Progenitor cell of endocrine pancreas (in vitro differentiated cells): Measurements from ENCODE around the gene IGF2BP1. TPM values are rescaled to one million over a fixed set of nuclear protein-coding genes. Genes with fewer than 3 reads are reported as not detected.
A peak's percentile ranks its signal among the peaks of the same experiment; 100 is the strongest.

Experiments used
- DNase-seq: peaks from one replicate; pipeline ENCODE4 v3.0.0; 2021; ENCODE audit warnings: low spot score; ENCODE audit not compliant: unreplicated experiment
- H3K27ac Mint-ChIP-seq: 2 replicates; pipeline ENCODE4 v1.8.0; 2021; ENCODE audit warnings: mild to moderate bottlenecking, moderate library complexity, mixed read lengths
- H3K27me3 Mint-ChIP-seq: 2 replicates; pipeline ENCODE4 v1.8.0; 2021; ENCODE audit warnings: mixed read lengths
- H3K36me3 Mint-ChIP-seq: 2 replicates; pipeline ENCODE4 v1.8.0; 2022; ENCODE audit warnings: mixed read lengths; ENCODE audit not compliant: insufficient read depth
- H3K4me1 Mint-ChIP-seq: 2 replicates; pipeline ENCODE4 v1.8.0; 2021; ENCODE audit warnings: low read depth, mixed read lengths
- H3K4me3 Mint-ChIP-seq: 2 replicates; pipeline ENCODE4 v1.8.0; 2021; ENCODE audit warnings: low read depth, mild to moderate bottlenecking, moderate library complexity, mixed read lengths
- H3K9me3 Mint-ChIP-seq: 2 replicates; pipeline ENCODE4 v1.8.0; 2021; ENCODE audit warnings: low read depth, mixed read lengths
- CTCF ChIP-seq: fragments of 200-600 bp; sonication (generic); IDR thresholded peaks from one replicate; pipeline ENCODE4 v1.5.0; 2021; ENCODE audit warnings: antibody characterized with exemption, mild to moderate bottlenecking; ENCODE audit not compliant: unreplicated experiment
- long read RNA-seq: library from polyadenylated mRNA; unstranded; transcript quantifications from one replicate; pipeline ENCODE4 v2.0.0, GENCODE V29; 2020
- total RNA-seq: library from RNA; stranded (reverse); gene quantifications from 2 replicates; pipeline ENCODE4 v1.2.1, GENCODE V29; 2021

Gene IGF2BP1
- total RNA-seq = 298 and 326 TPM in 2 replicates
- long read RNA-seq, full-length matches to known transcripts = 121 of 269 reads
- long read RNA-seq, partial matches to known transcripts = 38 of 269 reads
- long read RNA-seq, other reads (novel, unspliced or antisense) = 110 of 269 reads

DNA sequence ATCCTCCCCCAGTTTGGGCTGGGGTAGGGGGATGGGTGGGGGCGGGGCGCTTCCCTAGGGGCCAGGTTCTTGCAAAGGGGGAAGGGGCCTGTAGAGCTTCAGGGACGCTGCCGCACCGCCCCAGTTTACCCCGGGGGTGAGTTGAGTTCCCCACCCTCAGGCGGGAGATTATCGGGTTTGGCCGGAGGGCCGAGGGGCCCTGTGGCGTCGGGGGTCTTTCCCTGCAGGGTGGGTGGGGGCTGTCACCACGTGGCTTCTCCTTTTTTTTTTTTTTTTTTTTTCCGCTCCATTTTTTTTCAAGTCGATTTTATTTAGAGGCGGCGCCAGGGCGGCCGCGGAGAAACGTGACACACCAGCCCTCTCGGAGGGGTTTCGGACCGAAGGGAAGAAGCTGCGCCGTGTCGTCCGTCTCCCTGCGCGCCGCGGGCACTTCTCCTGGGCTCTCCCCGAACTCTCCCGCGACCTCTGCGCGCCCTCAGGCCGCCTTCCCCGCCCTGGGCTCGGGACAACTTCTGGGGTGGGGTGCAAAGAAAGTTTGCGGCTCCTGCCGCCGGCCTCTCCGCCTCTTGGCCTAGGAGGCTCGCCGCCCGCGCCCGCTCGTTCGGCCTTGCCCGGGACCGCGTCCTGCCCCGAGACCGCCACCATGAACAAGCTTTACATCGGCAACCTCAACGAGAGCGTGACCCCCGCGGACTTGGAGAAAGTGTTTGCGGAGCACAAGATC lies at the start of gene IGF2BP1:
Gene IGF2BP1, plus strand, starts transcription at position 283 of the 724 bp plus-strand sequence. Its CDS starts 361 bp downstream, at position 644.
- peak within 1 kb of the TSS; percentile 80 for H3K4me3 Mint-ChIP-seq
- no peaks in the 10 kb centered on the region for H3K9me3 Mint-ChIP-seq
- no peak for TF ChIP-seq CTCF
- peaks cover 30% of the 10 kb centered on the region for H3K4me1 Mint-ChIP-seq
- peak within 1 kb of the TSS; percentile 99 for H3K27ac Mint-ChIP-seq
- no peaks in the 10 kb centered on the region for H3K27me3 Mint-ChIP-seq
- peak; percentile 59 for DNase-seq
- H3K36me3 Mint-ChIP-seq = peaks cover 2% of the 10 kb centered on the region

GRCh38 chr17:48951572-48951971 lies 45.6 kb upstream of the IGF2BP1 start:
- Mint-ChIP-seq H3K4me1 (peaks cover 9% of the 10 kb centered on the region), H3K27me3 (no peaks in the 10 kb centered on the region), H3K9me3 (no peaks in the 10 kb centered on the region), H3K27ac (no peak overlapping the region), H3K36me3 (no peaks in the 10 kb centered on the region), H3K4me3 (no peak overlapping the region)
- no peak for DNase-seq
- no peak for TF ChIP-seq CTCF

DNA sequence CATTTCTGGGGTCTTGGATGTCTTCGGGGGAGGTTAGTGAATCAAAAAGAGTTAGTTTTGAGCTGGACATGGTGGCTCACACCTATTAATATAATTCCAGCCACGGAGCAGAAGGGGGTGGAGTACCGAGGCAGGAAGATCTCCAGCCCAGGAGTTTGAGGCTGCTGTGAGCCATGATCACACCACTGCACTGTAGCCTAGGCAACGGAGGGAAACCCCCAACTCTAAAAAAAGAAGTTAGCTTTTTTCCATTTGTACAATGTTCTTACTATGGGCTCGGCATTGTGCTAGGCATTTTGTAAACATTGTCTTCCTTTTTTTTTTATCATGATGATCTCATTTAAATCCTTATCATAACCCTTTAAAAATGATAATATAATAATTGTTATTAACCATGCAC lies 44.3 kb upstream of the IGF2BP1 start:
- Mint-ChIP-seq H3K36me3 (no peaks in the 10 kb centered on the region), H3K27ac (peak overlapping the region; percentile 82)

DNA sequence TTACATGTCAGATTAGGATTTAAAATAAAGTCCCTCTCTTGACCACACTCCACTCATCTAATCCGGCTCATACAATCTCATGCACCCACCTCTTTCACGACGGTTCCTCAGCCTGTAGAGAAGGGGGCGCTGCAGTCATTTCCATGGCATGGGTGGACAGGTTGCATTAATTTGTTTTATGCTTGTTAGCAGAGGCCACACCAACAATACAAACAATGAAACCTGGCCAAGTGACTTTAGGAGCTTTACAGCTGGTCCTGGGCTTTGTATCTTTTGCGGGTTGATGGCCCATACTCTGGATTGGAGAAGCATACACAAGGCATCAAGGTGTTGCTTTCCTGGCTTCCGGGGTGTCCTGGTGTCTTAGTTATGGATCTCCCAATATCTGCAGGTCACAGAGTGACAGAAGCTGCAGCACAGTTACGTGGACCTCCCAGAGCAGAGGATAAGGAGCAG lies 42.9 kb upstream of the IGF2BP1 start:
- Mint-ChIP-seq H3K36me3 (no peaks in the 10 kb centered on the region), H3K27ac (peak overlapping the region; percentile 86), H3K9me3 (no peaks in the 10 kb centered on the region), H3K4me3 (no peak overlapping the region), H3K27me3 (no peaks in the 10 kb centered on the region), H3K4me1 (peaks cover 10% of the 10 kb centered on the region)
- peak; percentile 19 for DNase-seq
- peak; percentile 56 for TF ChIP-seq CTCF

More for the DNA sequence above, 44.3 kb upstream of the IGF2BP1 start:
- H3K4me1 Mint-ChIP-seq = peaks cover 10% of the 10 kb centered on the region
- H3K4me3 Mint-ChIP-seq = no peak overlapping the region
- H3K9me3 Mint-ChIP-seq = no peaks in the 10 kb centered on the region
- no peaks in the 10 kb centered on the region for H3K27me3 Mint-ChIP-seq
- no peak for TF ChIP-seq CTCF
- no peak for DNase-seq

DNA sequence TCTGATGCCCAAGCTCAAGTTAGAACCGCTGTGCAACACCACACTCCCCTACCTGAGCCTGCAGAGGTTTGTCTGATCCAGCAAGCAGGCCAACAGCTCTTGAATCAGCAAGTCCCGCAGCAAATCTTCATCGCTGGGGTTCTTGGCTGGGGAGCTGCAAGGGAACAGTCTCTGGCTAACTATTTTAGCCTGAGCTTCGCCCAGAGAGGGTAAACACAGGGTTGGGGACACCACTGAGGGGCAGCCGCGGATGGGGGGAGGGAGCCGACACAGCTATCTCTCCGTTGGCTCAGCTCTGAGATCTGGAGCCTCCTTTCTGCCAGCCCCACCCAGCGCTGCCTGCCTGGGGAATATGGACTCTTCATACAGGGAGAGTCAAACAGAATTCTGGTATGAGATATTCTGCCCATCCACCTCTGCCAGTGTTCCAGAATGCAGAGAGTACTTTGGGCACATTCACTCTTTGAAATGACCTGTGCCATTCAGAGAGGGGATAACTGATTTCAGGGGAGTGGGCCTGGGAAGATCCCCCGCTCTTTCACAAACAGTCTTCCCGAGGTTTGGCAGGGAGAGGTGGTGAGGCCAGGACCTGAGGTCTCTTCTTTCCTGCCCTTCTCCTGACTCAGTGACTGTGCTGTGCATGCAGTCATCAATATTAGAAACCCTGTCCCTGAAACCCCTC lies 36.2 kb upstream of the IGF2BP1 start:
- H3K9me3 Mint-ChIP-seq = no peaks in the 10 kb centered on the region
- DNase-seq = no peak
- H3K27me3 Mint-ChIP-seq = no peaks in the 10 kb centered on the region
- no peak for TF ChIP-seq CTCF
- H3K4me1 Mint-ChIP-seq = peaks cover 15% of the 10 kb centered on the region
- H3K27ac Mint-ChIP-seq = peak overlapping the region; percentile 95
- H3K4me3 Mint-ChIP-seq = no peak overlapping the region
- no peaks in the 10 kb centered on the region for H3K36me3 Mint-ChIP-seq
